DMS114 treated with DMSO at 0.1 percent for 48 hours (cell line): ENCODE results near the gene ABCC1.
"Not testable (repeated sequence)": the region's sequence is repeated elsewhere in the genome, so short reads cannot be mapped to it uniquely, and the experiment has no call there.

Experiments
- DNase-seq: peaks from one replicate; lab custom pipeline; 2025; ENCODE audit not compliant: unreplicated experiment; lab: John Stamatoyannopoulos, UW

The ABCC1 gene

DNA sequence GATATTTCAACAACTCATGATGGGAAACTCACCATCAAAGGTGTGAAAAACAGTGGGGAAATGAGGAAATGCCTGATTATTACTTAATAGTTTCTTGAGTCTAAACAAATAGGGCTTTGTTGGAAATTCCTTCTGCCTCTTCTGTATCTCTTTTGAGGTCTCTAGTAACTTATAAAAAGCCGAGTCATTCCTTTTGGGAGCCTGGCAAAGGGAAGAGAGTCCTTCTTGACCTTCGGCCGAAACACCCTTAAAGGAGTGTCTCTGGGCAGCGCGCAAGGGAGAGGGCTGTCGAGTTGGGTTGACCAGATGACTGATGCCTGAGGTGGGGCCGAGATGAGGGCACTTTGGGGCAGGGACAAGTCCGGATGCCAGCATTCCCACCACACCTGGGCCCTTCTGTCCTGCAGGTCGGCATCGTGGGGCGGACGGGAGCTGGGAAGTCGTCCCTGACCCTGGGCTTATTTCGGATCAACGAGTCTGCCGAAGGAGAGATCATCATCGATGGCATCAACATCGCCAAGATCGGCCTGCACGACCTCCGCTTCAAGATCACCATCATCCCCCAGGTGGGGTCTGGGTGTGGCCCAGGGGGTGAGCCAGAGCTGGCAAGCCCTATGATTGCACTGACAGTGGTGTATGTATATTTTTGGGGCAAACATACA lies 184.7 kb downstream of the ABCC1 start:
- no peak for DNase-seq

DNA sequence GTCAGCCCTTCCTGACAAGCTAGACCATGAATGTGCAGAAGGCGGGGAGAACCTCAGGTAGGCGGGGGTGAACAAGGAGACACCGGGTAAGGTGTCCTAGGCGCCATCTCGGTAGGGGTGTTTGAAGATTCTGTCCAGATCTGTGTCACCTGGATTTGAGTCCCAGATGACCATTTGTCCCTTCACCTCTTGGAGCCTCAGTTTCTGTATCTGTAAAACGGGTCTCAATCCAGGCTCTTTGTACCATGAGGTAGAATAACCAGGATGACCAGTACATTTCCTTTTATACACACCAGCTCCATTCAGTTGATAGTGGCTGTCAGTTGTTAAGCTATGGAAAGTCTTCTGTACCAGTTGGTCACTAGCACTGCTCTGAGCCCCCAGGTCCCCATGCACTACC lies 187.2 kb downstream of the ABCC1 start:
- no peak for DNase-seq

GRCh38 chr16:16137110-16137509 lies 187.7 kb downstream of the ABCC1 start:
- no peak for DNase-seq

DNA sequence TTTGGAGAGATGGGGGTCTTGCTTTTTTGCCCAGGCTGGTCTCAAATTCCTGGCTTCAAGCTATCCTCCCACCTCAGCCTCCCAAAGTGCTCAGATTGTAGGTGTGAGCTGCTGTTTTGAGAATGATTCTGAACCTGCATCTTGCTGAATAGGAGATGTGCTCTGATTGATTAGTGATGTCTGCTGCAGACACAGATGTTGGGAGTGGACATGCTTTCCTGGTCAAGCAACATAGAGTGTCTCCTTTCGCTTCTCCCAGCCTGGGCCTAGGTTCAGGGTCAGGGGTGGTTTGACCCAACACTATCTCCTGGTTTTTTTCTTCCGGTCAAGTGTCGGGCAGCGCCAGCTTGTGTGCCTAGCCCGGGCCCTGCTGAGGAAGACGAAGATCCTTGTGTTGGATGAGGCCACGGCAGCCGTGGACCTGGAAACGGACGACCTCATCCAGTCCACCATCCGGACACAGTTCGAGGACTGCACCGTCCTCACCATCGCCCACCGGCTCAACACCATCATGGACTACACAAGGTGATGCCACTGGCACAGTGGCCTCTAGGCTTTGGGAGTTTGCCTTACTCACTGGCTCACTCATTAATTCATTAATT lies 188.7 kb downstream of the ABCC1 start:
- DNase-seq: no peak

DNA sequence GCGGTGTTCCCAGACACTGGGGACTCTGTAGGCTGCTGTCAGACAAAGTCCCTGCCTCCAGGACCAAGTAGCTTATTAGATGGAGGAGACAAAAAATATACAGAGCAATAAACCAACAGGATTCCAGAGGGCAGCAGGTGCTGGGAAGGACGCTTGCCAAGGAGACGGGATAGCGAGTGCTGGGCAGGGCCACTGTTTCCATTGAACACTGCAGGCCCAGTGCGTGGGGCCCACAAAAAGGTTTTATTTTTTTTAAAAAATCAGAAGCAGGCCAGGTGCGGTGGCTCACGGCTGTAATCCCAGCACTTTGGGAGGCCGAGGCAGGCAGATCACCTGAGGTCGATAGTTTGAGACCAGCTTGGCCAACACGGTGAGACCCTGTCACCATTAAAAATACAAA lies 189.6 kb downstream of the ABCC1 start:
- DNase-seq: no peak

- DNase-seq: no peak
Measured at GRCh38 chr16:16139806-16140205, 190.4 kb downstream of the ABCC1 start.

DNA sequence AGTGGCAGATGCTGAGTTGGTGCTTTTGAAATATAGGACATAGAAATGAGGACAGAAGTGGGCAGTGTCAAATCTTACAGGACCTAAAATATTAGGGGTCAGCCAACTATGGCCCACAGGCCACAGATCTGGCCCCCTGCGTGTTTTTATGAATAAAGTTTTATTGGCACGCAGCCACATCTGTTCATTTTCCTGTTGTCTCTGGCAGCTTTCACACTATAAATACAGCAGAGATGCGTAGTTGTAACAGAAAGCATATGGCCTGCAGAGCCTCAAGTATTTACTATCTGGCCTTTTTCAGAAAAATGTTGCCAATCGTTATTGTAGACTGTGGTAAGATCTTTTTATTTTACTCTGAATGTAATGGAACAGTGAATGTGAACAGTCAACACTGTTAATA lies 191.1 kb downstream of the ABCC1 start:
- DNase-seq: no peak

DNA sequence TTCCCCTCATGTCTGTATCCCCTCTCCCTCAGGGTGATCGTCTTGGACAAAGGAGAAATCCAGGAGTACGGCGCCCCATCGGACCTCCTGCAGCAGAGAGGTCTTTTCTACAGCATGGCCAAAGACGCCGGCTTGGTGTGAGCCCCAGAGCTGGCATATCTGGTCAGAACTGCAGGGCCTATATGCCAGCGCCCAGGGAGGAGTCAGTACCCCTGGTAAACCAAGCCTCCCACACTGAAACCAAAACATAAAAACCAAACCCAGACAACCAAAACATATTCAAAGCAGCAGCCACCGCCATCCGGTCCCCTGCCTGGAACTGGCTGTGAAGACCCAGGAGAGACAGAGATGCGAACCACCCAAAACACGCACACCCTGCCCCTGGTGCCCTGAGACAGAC lies 191.7 kb downstream of the ABCC1 start:
- DNase-seq: no peak

GRCh38 chr16:16141784-16142396 lies 192.5 kb downstream of the ABCC1 start:
- no peak for DNase-seq

- DNase-seq: no peak
Measured at GRCh38 chr16:16143038-16143763, 193.8 kb downstream of the ABCC1 start.

- no peak for DNase-seq
Measured at GRCh38 chr16:16143931-16144330, 194.5 kb downstream of the ABCC1 start.

GRCh38 chr16:16144416-16144815 lies 195.0 kb downstream of the ABCC1 start:
- DNase-seq: no peak

GRCh38 chr16:16145286-16145685 lies 195.9 kb downstream of the ABCC1 start:
- DNase-seq: no peak

- DNase-seq: no peak
Measured at GRCh38 chr16:16146380-16147315, 197.2 kb downstream of the ABCC1 start.

- DNase-seq: no peak
Measured at GRCh38 chr16:16147316-16147999, 198.0 kb downstream of the ABCC1 start.

DNA sequence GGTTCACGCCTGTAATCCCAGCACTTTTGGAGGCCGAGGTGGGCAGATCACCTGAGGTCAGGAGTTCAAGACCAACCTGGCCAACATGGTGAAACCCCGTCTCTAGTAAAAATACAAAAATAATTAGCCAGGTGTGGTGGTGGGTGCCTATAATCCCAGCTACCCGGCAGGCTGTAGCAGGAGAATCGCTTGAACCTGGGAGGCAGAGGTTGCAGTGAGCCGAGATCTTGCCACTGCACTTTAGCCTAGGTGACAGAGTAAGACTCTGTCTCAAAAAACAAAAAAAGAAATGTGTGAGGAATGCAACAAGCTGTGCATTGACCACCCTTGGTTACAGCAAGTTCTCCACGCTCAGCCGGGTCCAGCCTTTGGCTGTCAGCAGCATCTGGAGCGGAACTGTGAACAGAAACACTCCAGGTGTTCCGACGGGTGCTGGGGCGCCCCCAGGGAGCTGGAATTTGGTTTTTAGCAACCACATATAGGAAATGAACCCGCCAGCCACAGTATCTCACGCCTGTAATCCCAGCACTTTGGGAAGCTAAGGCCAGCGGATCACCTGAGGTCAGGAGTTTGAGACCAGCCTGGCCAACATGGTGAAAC lies 198.7 kb downstream of the ABCC1 start:
- not testable (repeated sequence) for DNase-seq

GRCh38 chr16:16148755-16149154 lies 199.3 kb downstream of the ABCC1 start:
- DNase-seq: no peak

- no peak for DNase-seq
Measured at GRCh38 chr16:16149710-16150116, 200.3 kb downstream of the ABCC1 start.

DNA sequence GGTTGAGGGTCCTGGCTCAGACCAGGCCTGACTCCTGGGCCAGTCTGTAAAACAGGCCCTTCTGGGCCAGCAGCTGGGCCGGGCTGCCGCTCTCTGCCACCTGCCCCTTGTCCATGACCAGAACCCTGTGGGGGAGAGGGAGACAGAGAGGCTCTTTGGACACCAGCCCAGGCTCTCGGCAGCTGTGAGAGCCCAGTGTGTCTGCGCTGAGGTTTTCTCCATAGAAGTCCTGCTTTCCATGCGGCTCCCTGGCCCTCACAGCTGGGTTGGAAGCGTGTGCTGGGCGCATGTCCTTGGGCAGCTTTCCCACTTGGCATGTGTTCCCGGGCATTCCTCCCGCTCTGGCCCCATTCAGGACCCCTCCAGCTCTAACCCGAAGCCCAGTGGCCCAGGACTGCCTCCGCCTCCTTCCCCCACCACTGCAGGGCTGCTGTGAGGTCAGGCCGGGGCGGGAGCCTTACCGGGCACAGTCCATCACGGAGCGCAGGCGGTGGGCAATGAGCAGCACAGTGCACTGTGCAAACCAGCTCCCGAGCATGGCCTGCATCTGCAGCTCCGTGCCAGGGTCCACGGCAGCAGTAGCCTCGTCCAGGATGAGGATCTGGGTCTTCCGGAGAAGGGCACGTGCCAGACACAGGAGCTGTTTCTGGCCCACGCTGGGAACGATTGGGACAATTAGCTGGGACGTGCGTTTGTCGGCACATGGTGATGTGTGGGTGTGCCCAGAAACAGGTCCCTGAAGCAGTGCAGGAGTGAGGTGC lies 200.9 kb downstream of the ABCC1 start:
- no peak for DNase-seq
